ENCODE results near the gene PKD2.
"Not testable (repeated sequence)": the region's sequence is repeated elsewhere in the genome, so short reads cannot be mapped to it uniquely, and the experiment has no call there.

PKD2 gene

GRCh38 chr4:88115587-88115986 lies 108.2 kb downstream of the PKD2 start:
- no peak for DNase-seq (ENCODE audit: low spot score)

GRCh38 chr4:88119943-88120342 lies 112.5 kb downstream of the PKD2 start:
- no peak for DNase-seq (ENCODE audit: low spot score)

DNA sequence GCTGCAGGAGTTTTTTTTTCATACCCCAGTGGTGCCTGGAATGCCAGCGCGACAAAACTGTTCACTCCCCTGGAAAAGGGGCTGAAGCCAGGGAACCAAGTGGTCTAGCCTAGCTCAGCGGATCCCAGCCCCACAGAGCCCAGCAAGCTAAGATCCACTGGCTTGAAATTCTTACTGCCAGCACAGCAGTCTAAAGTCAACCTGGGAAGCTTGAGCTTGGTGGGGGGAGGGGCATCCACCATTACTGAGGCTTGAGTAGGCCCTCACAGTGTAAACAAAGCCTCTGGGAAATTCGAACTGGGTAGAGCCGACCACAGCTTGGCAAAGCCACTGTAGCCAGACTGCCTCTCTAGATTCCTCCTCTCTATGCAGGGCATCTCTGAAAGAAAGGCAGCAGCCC lies 114.8 kb downstream of the PKD2 start:
- DNase-seq (ENCODE audit: low spot score) = not testable (repeated sequence)

Data from left forelimb (tissue), 1 donor.